ENCODE measurements around the gene ST13. TPM values are rescaled to one million over a fixed set of nuclear protein-coding genes. Genes with fewer than 3 reads are reported as not detected.
A peak's percentile ranks its signal among the peaks of the same experiment; 100 is the strongest.

The ST13 gene
- total and polyA plus RNA-seq, 2 experiments from 2014 or later, result 159 to 238 TPM

DNA sequence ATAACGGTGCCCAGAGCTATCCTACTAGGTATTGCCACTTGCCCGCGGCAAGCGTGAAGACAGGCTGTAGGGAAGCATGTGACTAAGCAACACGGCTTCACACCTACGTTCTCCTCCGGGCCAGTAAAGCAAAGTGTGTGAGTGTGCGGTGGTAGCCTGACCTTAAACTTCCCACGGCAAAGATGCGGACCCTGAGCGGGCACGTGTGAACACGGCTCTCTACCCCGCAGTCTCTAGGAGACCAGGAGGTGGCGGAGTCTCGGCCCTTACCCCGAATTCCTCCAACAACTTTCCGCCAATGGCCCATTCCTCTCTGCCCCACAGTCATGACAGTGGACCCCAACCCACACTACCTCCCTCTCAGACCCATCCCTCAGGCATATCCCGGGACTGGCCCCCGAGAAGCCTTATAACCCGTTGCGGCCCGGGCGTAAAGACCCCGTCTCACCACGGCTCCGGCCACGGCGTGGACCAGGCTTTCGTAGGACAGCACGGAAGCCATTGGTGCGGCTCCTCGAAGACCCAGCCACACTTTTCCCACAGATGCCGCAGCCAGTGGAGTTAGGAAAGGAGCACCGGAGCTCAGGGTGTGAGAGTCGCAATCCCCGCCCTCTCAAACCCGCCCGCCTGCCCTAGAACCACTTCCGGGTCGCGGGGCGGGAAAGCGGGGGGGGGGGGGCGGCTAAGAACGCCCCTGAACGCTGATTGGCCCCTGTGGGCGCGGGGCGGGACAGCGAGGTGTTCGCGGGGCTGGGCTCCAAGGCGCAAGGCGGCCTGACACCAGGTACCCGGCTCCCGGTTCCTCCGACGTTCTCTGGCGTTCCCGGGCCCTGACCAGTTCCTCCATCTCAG, 37.5 kb downstream of the ST13 start, which contains the start of gene SLC25A17:
Gene SLC25A17 (minus strand): TSS at position 600 of the 852 bp plus-strand sequence. CDS start 98 bp downstream, at position 502.
- H3K36me3 ChIP-seq (ENCODE audit: insufficient read depth), result no peaks in the 10 kb centered on the region; the same call in 1 of the 2 replicates
- peak within 1 kb of the TSS; percentile 99 for H3K27ac ChIP-seq (ENCODE audit: low read depth)
- Mint-ChIP-seq H3K36me3 (ENCODE audit: low read depth) (peaks cover 26% of the 10 kb centered on the region), H3K4me1 (peaks cover 24% of the 10 kb centered on the region), H3K27ac (peak within 1 kb of the TSS; percentile 97), H3K27me3 (ENCODE audit: insufficient read depth, low read depth, poor library complexity) (peaks cover 2% of the 10 kb centered on the region), H3K9me3 (no peaks in the 10 kb centered on the region), H3K4me3 (peak within 1 kb of the TSS; percentile 97)
- peaks cover 48% of the 10 kb centered on the region for H3K79me2 ChIP-seq (replicated peaks; ENCODE audit: insufficient read depth)
- peak within 1 kb of the TSS; percentile 98 for H2AFZ ChIP-seq
- H3K4me2 ChIP-seq, result peak within 1 kb of the TSS; percentile 97
- TF ChIP-seq, protein P1, sequence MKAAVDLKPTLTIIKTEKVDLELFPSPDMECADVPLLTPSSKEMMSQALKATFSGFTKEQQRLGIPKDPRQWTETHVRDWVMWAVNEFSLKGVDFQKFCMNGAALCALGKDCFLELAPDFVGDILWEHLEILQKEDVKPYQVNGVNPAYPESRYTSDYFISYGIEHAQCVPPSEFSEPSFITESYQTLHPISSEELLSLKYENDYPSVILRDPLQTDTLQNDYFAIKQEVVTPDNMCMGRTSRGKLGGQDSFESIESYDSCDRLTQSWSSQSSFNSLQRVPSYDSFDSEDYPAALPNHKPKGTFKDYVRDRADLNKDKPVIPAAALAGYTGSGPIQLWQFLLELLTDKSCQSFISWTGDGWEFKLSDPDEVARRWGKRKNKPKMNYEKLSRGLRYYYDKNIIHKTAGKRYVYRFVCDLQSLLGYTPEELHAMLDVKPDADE (IDR thresholded peaks at IDR 0.05), result no peak
- TF ChIP-seq ZNF331 (CRISPR knock-in tag; IDR thresholded peaks at IDR 0.05; ENCODE audit: low read depth), result no peak
- no peak for TF ChIP-seq NANOG (IDR thresholded peaks at IDR 0.05; ENCODE audit: borderline replicate concordance)
- TF ChIP-seq, protein P2, sequence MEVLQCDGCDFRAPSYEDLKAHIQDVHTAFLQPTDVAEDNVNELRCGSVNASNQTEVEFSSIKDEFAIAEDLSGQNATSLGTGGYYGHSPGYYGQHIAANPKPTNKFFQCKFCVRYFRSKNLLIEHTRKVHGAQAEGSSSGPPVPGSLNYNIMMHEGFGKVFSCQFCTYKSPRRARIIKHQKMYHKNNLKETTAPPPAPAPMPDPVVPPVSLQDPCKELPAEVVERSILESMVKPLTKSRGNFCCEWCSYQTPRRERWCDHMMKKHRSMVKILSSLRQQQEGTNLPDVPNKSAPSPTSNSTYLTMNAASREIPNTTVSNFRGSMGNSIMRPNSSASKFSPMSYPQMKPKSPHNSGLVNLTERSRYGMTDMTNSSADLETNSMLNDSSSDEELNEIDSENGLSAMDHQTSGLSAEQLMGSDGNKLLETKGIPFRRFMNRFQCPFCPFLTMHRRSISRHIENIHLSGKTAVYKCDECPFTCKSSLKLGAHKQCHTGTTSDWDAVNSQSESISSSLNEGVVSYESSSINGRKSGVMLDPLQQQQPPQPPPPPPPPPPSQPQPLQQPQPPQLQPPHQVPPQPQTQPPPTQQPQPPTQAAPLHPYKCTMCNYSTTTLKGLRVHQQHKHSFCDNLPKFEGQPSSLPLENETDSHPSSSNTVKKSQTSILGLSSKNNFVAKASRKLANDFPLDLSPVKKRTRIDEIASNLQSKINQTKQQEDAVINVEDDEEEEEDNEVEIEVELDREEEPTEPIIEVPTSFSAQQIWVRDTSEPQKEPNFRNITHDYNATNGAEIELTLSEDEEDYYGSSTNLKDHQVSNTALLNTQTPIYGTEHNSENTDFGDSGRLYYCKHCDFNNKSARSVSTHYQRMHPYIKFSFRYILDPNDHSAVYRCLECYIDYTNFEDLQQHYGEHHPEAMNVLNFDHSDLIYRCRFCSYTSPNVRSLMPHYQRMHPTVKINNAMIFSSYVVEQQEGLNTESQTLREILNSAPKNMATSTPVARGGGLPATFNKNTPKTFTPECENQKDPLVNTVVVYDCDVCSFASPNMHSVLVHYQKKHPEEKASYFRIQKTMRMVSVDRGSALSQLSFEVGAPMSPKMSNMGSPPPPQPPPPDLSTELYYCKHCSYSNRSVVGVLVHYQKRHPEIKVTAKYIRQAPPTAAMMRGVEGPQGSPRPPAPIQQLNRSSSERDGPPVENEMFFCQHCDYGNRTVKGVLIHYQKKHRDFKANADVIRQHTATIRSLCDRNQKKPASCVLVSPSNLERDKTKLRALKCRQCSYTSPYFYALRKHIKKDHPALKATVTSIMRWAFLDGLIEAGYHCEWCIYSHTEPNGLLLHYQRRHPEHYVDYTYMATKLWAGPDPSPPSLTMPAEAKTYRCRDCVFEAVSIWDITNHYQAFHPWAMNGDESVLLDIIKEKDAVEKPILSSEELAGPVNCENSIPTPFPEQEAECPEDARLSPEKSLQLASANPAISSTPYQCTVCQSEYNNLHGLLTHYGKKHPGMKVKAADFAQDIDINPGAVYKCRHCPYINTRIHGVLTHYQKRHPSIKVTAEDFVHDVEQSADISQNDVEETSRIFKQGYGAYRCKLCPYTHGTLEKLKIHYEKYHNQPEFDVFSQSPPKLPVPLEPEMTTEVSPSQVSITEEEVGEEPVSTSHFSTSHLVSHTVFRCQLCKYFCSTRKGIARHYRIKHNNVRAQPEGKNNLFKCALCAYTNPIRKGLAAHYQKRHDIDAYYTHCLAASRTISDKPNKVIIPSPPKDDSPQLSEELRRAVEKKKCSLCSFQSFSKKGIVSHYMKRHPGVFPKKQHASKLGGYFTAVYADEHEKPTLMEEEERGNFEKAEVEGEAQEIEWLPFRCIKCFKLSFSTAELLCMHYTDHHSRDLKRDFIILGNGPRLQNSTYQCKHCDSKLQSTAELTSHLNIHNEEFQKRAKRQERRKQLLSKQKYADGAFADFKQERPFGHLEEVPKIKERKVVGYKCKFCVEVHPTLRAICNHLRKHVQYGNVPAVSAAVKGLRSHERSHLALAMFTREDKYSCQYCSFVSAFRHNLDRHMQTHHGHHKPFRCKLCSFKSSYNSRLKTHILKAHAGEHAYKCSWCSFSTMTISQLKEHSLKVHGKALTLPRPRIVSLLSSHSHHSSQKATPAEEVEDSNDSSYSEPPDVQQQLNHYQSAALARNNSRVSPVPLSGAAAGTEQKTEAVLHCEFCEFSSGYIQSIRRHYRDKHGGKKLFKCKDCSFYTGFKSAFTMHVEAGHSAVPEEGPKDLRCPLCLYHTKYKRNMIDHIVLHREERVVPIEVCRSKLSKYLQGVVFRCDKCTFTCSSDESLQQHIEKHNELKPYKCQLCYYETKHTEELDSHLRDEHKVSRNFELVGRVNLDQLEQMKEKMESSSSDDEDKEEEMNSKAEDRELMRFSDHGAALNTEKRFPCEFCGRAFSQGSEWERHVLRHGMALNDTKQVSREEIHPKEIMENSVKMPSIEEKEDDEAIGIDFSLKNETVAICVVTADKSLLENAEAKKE (CRISPR knock-in tag; IDR thresholded peaks at IDR 0.05), result no peak
- no peak for TF ChIP-seq JUNB (IDR thresholded peaks at IDR 0.05; ENCODE audit: unreplicated experiment)
- no peak for TF ChIP-seq EZH2 (IDR thresholded peaks at IDR 0.05; ENCODE audit: low read depth, unreplicated experiment)
- TF ChIP-seq POLR2AphosphoS5 (IDR thresholded peaks at IDR 0.05; ENCODE audit: low read depth), result peak; percentile 79
- TF ChIP-seq, protein P3, sequence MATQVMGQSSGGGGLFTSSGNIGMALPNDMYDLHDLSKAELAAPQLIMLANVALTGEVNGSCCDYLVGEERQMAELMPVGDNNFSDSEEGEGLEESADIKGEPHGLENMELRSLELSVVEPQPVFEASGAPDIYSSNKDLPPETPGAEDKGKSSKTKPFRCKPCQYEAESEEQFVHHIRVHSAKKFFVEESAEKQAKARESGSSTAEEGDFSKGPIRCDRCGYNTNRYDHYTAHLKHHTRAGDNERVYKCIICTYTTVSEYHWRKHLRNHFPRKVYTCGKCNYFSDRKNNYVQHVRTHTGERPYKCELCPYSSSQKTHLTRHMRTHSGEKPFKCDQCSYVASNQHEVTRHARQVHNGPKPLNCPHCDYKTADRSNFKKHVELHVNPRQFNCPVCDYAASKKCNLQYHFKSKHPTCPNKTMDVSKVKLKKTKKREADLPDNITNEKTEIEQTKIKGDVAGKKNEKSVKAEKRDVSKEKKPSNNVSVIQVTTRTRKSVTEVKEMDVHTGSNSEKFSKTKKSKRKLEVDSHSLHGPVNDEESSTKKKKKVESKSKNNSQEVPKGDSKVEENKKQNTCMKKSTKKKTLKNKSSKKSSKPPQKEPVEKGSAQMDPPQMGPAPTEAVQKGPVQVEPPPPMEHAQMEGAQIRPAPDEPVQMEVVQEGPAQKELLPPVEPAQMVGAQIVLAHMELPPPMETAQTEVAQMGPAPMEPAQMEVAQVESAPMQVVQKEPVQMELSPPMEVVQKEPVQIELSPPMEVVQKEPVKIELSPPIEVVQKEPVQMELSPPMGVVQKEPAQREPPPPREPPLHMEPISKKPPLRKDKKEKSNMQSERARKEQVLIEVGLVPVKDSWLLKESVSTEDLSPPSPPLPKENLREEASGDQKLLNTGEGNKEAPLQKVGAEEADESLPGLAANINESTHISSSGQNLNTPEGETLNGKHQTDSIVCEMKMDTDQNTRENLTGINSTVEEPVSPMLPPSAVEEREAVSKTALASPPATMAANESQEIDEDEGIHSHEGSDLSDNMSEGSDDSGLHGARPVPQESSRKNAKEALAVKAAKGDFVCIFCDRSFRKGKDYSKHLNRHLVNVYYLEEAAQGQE (IDR thresholded peaks at IDR 0.05; ENCODE audit: unreplicated experiment), result no peak
- no peak for TF ChIP-seq ZNF114 (CRISPR knock-in tag; IDR thresholded peaks at IDR 0.05)
- no peak for TF ChIP-seq STAT1 (IDR thresholded peaks at IDR 0.05; ENCODE audit: unreplicated experiment)
- TF ChIP-seq, protein P4, sequence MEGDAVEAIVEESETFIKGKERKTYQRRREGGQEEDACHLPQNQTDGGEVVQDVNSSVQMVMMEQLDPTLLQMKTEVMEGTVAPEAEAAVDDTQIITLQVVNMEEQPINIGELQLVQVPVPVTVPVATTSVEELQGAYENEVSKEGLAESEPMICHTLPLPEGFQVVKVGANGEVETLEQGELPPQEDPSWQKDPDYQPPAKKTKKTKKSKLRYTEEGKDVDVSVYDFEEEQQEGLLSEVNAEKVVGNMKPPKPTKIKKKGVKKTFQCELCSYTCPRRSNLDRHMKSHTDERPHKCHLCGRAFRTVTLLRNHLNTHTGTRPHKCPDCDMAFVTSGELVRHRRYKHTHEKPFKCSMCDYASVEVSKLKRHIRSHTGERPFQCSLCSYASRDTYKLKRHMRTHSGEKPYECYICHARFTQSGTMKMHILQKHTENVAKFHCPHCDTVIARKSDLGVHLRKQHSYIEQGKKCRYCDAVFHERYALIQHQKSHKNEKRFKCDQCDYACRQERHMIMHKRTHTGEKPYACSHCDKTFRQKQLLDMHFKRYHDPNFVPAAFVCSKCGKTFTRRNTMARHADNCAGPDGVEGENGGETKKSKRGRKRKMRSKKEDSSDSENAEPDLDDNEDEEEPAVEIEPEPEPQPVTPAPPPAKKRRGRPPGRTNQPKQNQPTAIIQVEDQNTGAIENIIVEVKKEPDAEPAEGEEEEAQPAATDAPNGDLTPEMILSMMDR (conservative IDR thresholded peaks at IDR 0.05; ENCODE audit: low read depth in 2 of 2), result peak; percentile 32 to 33; a peak in 3 of 4 replicates
- peak; percentile 96 for ATAC-seq
- DNase-seq (ENCODE audit: low spot score), result peak; percentile 97
- no peaks in the 10 kb centered on the region for H3K27me3 ChIP-seq (ENCODE audit: insufficient read depth)
- peaks cover 24% of the 10 kb centered on the region for H3K4me1 ChIP-seq (ENCODE audit: insufficient read depth)
- no peaks in the 10 kb centered on the region for H3K9me2 ChIP-seq (ENCODE audit: insufficient read depth)
- H4K20me1 ChIP-seq (replicated peaks; ENCODE audit: insufficient read depth), result peaks cover 12% of the 10 kb centered on the region; the same call in 1 of the 2 replicates
- peaks cover 13% of the 10 kb centered on the region for H3F3A ChIP-seq (replicated peaks; ENCODE audit: low read depth)
- H3K4me3 ChIP-seq, result peak within 1 kb of the TSS; percentile 100
